GM12878 (cell line): ENCODE measurements around the gene SORCS2.

Experiments
- ATF3 ChIP-seq: IDR thresholded peaks from 2 replicates; pipeline ENCODE4 v1.6.1; 2011; ENCODE audit warnings: low read depth, mild to moderate bottlenecking, low read length, moderate library complexity, borderline replicate concordance; ENCODE audit errors: extremely low read depth
- CBFB ChIP-seq: IDR thresholded peaks from 2 replicates; pipeline ENCODE4 v1.6.1; 2016; ENCODE audit warnings: antibody characterized with exemption, low read depth
- CEBPB ChIP-seq, 2 experiments: fragments of 150-350 bp in 1 of 2; IDR thresholded peaks; 2 replicates each; pipeline ENCODE4 v1.6.1; 2012 to 2014; ENCODE audit warnings: low read depth in 2 of 2, low read length in 2 of 2, borderline replicate concordance in 1 of 2, inconsistent platforms in 1 of 2
- CTCF ChIP-seq, 3 experiments: IDR thresholded peaks in 2 of 3; conservative IDR thresholded peaks in 1 of 3; 2 replicates each; pipeline ENCODE4 v1.5.1; 2011; ENCODE audit warnings: low read depth in 3 of 3, low read length in 3 of 3, mild to moderate bottlenecking in 3 of 3, control low read depth in 2 of 3, moderate library complexity in 2 of 3, inconsistent platforms in 1 of 3, mixed read lengths in 1 of 3; ENCODE audit not compliant: control insufficient read depth in 2 of 3, insufficient read depth in 1 of 3; ENCODE audit errors: extremely low read depth in 1 of 3
- IKZF1 ChIP-seq: fragments of 450-650 bp; conservative IDR thresholded peaks from 2 replicates; pipeline ENCODE4 v1.6.1; 2017; ENCODE audit warnings: antibody characterized with exemption, mild to moderate bottlenecking
- JUNB ChIP-seq: IDR thresholded peaks from 2 replicates; pipeline ENCODE4 v1.6.1; 2016; ENCODE audit warnings: antibody characterized with exemption, mild to moderate bottlenecking
- POLR2A ChIP-seq: IDR thresholded peaks from 2 replicates; pipeline ENCODE4 v1.6.1; 2011; ENCODE audit warnings: low read depth, mild to moderate bottlenecking, low read length
- RB1 ChIP-seq: fragments of 450-650 bp; formaldehyde crosslinking; IDR thresholded peaks from 2 replicates; pipeline ENCODE4 v1.6.1; 2017; ENCODE audit warnings: mild to moderate bottlenecking, borderline replicate concordance
- SIX5 ChIP-seq: IDR thresholded peaks from 2 replicates; pipeline ENCODE4 v1.6.1; 2011; ENCODE audit warnings: mild to moderate bottlenecking, low read depth, low read length, moderate library complexity; ENCODE audit not compliant: severe bottlenecking
- SPI1 ChIP-seq: IDR thresholded peaks from 2 replicates; pipeline ENCODE4 v1.6.1; 2011; ENCODE audit warnings: low read depth, mild to moderate bottlenecking, low read length, moderate library complexity, borderline replicate concordance; ENCODE audit not compliant: insufficient read depth
- TARDBP ChIP-seq: IDR thresholded peaks from 2 replicates; pipeline ENCODE4 v1.6.1; 2016; ENCODE audit warnings: borderline replicate concordance
- TBL1XR1 ChIP-seq: IDR thresholded peaks from 2 replicates; pipeline ENCODE4 v1.6.1; 2012; ENCODE audit warnings: low read depth, low read length, improper control_type of control experiment
- YY1 ChIP-seq: IDR thresholded peaks from 2 replicates; pipeline ENCODE4 v1.6.1; 2011; ENCODE audit warnings: low read depth, mild to moderate bottlenecking, low read length
- ZBTB33 ChIP-seq: fragments of 450-650 bp; IDR thresholded peaks from 2 replicates; pipeline ENCODE4 v1.6.1; 2017; ENCODE audit warnings: mild to moderate bottlenecking

GRCh38 chr4:7704625-7705024 is 512.3 kb downstream of the SORCS2 start:
- TF ChIP-seq YY1: no peak
- no peak for TF ChIP-seq JUNB
- TF ChIP-seq SPI1: no peak
- TF ChIP-seq POLR2A: no peak
- no peak for TF ChIP-seq CTCF (IDR thresholded peaks at IDR 0.05 in 2 of 3, conservative IDR thresholded peaks at IDR 0.05 in 1 of 3; ENCODE audit: control insufficient read depth in 2 of 3, extremely low read depth in 1 of 3, insufficient read depth in 1 of 3, low read depth in 3 of 3, low read length in 3 of 3)
- no peak for TF ChIP-seq TBL1XR1
- TF ChIP-seq CEBPB (IDR thresholded peaks at IDR 0.05; ENCODE audit: borderline replicate concordance in 1 of 2, low read depth in 2 of 2, low read length in 2 of 2): no peak
- TF ChIP-seq CBFB: no peak
- TF ChIP-seq RB1: no peak
- no peak for TF ChIP-seq ZBTB33
- TF ChIP-seq IKZF1: no peak
- no peak for TF ChIP-seq TARDBP
- no peak for TF ChIP-seq ATF3
- TF ChIP-seq SIX5: no peak
